DOHH2 (cell line): ENCODE data around the gene PPP1R13B.
"Not testable (repeated sequence)": the region's sequence is repeated elsewhere in the genome, so short reads cannot be mapped to it uniquely, and the experiment has no call there.

Experiments
- CTCF ChIP-seq: fragments of 200-600 bp; sonication (generic); IDR thresholded peaks from one replicate; pipeline ENCODE4 v1.5.1; 2014; ENCODE audit warnings: antibody characterized with exemption, mild to moderate bottlenecking, low read depth, low read length; ENCODE audit not compliant: poor library complexity, severe bottlenecking
- EZH2phosphoT487 ChIP-seq: fragments of 200-600 bp; sonication (generic); IDR thresholded peaks from 2 replicates; pipeline ENCODE4 v1.6.1; 2017; ENCODE audit warnings: borderline replicate concordance, mild to moderate bottlenecking, antibody characterized with exemption, low read length, moderate library complexity, mixed read lengths

DNA sequence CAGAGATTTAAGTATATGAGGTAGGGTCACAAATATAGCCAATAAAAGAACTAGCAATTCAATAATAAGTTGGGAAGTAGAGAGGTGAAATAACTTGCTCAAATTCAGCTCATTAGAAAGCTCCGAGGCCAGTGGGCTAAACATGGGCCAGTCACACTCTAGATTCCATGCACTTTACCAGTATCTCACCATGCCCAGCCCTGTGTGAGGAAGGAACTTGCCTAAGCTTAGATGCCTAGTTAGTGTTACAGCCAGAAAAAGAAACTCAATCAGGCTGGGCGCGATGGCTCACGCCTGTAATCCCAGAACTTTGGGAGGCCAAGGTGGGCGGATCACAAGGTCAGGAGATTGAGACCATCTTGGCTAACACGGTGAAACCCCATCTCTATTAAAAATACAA, 71.1 kb downstream of the PPP1R13B start:
- not testable (repeated sequence) for TF ChIP-seq CTCF, EZH2phosphoT487
